PC-3 (cell line): Measurements from ENCODE around the gene AP1B1. TPM values are rescaled to one million over a fixed set of nuclear protein-coding genes. Genes with fewer than 3 reads are reported as not detected.

Experiments
- ATAC-seq: fragments of 200-7000 bp; cut with Tn5 transposase; 2 replicates; pipeline ENCODE4 v1.9.1; 2020; ENCODE audit warnings: mild to moderate bottlenecking, moderate library complexity
- BruUV-seq: library from RNA; stranded (reverse); fragments of 400-500 nt; replicated peaks from 2 replicates; lab custom pipeline; 2021; lab: Mats Ljungman, UMichigan
- CTCF ChIA-PET: fragments of 300-600 bp; sonication (Branson Sonifier 250); formaldehyde crosslinking; loops from one replicate; lab custom pipeline; 2022; ENCODE audit warnings: antibody characterized with exemption; lab: Charles Lee
- POLR2A ChIA-PET: fragments of 300-600 bp; sonication (Branson Sonifier 250); formaldehyde crosslinking; loops from one replicate; lab custom pipeline; 2022; ENCODE audit warnings: antibody characterized with exemption; ENCODE audit not compliant: unreplicated experiment; lab: Charles Lee
- DNase-seq: peaks from one replicate; pipeline ENCODE4 v3.0.0-alpha.2; 2015
- H2AFZ ChIP-seq: fragments of 300-600 bp; sonication (generic); 2 replicates; pipeline ENCODE4 v1.6.0; 2016; ENCODE audit warnings: antibody characterized with exemption, low read length
- H3F3A ChIP-seq: fragments of 300-600 bp; sonication (generic); one replicate; pipeline ENCODE4 v1.6.0; 2017; ENCODE audit warnings: antibody characterized with exemption, low read length, control low read depth, mild to moderate bottlenecking; ENCODE audit not compliant: unreplicated experiment
- H3K27ac ChIP-seq: fragments of 300-600 bp; sonication (generic); 2 replicates; pipeline ENCODE4 v1.5.1; 2016; ENCODE audit warnings: mild to moderate bottlenecking, low read length
- H3K27me3 ChIP-seq: fragments of 300-600 bp; sonication (generic); 2 replicates; pipeline ENCODE4 v1.6.1; 2016; ENCODE audit warnings: low read length, mixed read lengths
- H3K36me3 ChIP-seq: fragments of 300-600 bp; sonication (generic); 2 replicates; pipeline ENCODE4 v1.6.1; 2016; ENCODE audit warnings: low read depth, mixed run types, low read length, mixed read lengths
- H3K4me1 ChIP-seq: fragments of 300-600 bp; sonication (generic); 2 replicates; pipeline ENCODE4 v1.5.1; 2016; ENCODE audit warnings: low read length; ENCODE audit not compliant: insufficient read depth
- H3K4me2 ChIP-seq: fragments of 300-600 bp; sonication (generic); 2 replicates; pipeline ENCODE4 v1.6.0; 2016; ENCODE audit warnings: low read length
- H3K4me3 ChIP-seq: fragments of 300-600 bp; sonication (generic); 2 replicates; pipeline ENCODE4 v1.5.1; 2016; ENCODE audit warnings: mild to moderate bottlenecking, low read length, mixed read lengths
- H3K79me2 ChIP-seq: fragments of 300-600 bp; sonication (generic); 2 replicates; pipeline ENCODE4 v1.6.1; 2017; ENCODE audit warnings: low read length, mixed read lengths
- H3K9ac ChIP-seq: fragments of 300-600 bp; sonication (generic); 2 replicates; pipeline ENCODE4 v1.6.0; 2016; ENCODE audit warnings: mild to moderate bottlenecking, low read length
- H3K9me2 ChIP-seq: fragments of 300-600 bp; sonication (generic); replicated peaks from 2 replicates; pipeline ENCODE4 v1.6.1; 2016; ENCODE audit warnings: mixed run types, low read length, mixed read lengths
- H3K9me3 ChIP-seq: fragments of 300-600 bp; sonication (generic); 2 replicates; pipeline ENCODE4 v1.6.1; 2016; ENCODE audit warnings: low read length, mixed read lengths
- H4K20me1 ChIP-seq: fragments of 300-600 bp; sonication (generic); 2 replicates; pipeline ENCODE4 v1.6.1; 2016; ENCODE audit warnings: low read length, mixed read lengths
- CTCF ChIP-seq: fragments of 300-600 bp; sonication (generic); conservative IDR thresholded peaks from 2 replicates; pipeline ENCODE4 v1.5.1; 2017; ENCODE audit warnings: antibody characterized with exemption, low read depth, mild to moderate bottlenecking, low read length
- EZH2 ChIP-seq: fragments of 300-600 bp; sonication (generic); IDR thresholded peaks from one replicate; pipeline ENCODE4 v1.6.1; 2017; ENCODE audit warnings: antibody characterized with exemption, mild to moderate bottlenecking, low read length; ENCODE audit not compliant: unreplicated experiment
- EZH2phosphoT487 ChIP-seq: fragments of 300-600 bp; sonication (generic); IDR thresholded peaks from 2 replicates; pipeline ENCODE4 v1.6.1; 2018; ENCODE audit warnings: mild to moderate bottlenecking, antibody characterized with exemption, low read length, borderline replicate concordance
- intact Hi-C: fragments of 100-400 bp; cut with micrococcal nuclease; formaldehyde crosslinking; loops from 2 replicates; pipeline ENCODE4 v1.9.0; 2023
- total RNA-seq: library from RNA; depleted of rRNA; stranded (reverse); fragments of >200 nt; gene quantifications from 2 replicates; pipeline ENCODE4 v1.2.3, GENCODE V29; 2014

The AP1B1 gene
- total RNA-seq, 1 experiment from 2014 or later = 81.2 TPM

DNA sequence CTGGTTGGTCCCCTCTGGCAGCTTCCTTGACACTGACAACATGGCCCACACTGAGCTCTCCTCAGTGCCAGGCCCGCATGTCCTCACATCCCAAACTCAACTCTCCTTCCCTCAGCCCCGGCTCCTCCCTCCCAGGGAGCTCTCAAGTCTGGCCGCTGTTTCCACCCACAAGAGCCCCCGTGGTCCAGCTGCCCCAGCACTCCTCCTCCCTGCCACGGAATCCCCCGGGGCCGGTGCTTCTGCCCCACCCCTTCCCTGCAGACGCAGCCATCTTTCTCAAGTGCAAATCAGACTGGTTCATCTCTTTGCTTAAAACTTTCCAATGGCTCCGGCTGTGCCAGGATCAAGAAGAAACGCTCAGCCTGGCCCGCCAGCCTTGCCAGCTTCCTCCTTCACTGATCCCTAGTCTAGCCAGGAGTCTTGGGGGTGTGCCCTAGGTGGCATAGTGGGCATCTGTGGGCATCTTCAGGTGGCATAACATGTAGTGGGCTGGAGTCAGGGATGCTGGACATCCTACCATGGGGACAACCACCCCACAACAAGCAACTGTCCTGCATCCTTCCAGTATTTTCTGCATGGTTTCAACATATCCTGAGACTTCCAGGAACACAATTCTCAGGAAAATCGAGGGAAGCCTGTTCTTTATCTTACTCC, 50.6 kb downstream of the AP1B1 start:
- Histone ChIP-seq H3K4me1 (peaks cover 43% of the 10 kb centered on the region), H3K9me2 (no peaks in the 10 kb centered on the region), H3K79me2 (no peaks in the 10 kb centered on the region), H3K9ac (no peak overlapping the region), H3F3A (peaks cover 9% of the 10 kb centered on the region), H2AFZ (no peak overlapping the region), H3K4me2 (no peak overlapping the region), H3K4me3 (no peak overlapping the region), H3K9me3 (no peaks in the 10 kb centered on the region), H3K27me3 (no peaks in the 10 kb centered on the region), H3K27ac (no peak overlapping the region), H3K36me3 (peaks cover 30% of the 10 kb centered on the region), H4K20me1 (peaks cover 5% of the 10 kb centered on the region; the same call in 1 of the 2 replicates)
- no peak for ATAC-seq
- no TSS peak for BruUV-seq
- DNase-seq = no peak
- ChIA-PET CTCF (no interaction called here), POLR2A (no interaction called here)
- intact Hi-C loops = no loop called here
- no peak for TF ChIP-seq EZH2
- TF ChIP-seq EZH2phosphoT487 = no peak
- no peak for TF ChIP-seq CTCF

- no peak overlapping the region for H3K9ac ChIP-seq
- H3K27me3 ChIP-seq = no peaks in the 10 kb centered on the region
- peaks cover 27% of the 10 kb centered on the region for H3K36me3 ChIP-seq
- peaks cover 9% of the 10 kb centered on the region for H3F3A ChIP-seq
- no peak overlapping the region for H3K4me3 ChIP-seq
- H2AFZ ChIP-seq = no peak overlapping the region
- no peak overlapping the region for H3K27ac ChIP-seq
- no peaks in the 10 kb centered on the region for H3K9me2 ChIP-seq
- no peak for TF ChIP-seq EZH2
- no peak for TF ChIP-seq CTCF
- TF ChIP-seq EZH2phosphoT487 = no peak
- POLR2A ChIA-PET = no interaction called here
- no TSS peak for BruUV-seq
- intact Hi-C loops = no loop called here
- CTCF ChIA-PET = no interaction called here
- H3K79me2 ChIP-seq = no peaks in the 10 kb centered on the region
- no peaks in the 10 kb centered on the region for H3K9me3 ChIP-seq
- no peak overlapping the region for H3K4me2 ChIP-seq
- no peak for ATAC-seq
- peaks cover 40% of the 10 kb centered on the region for H3K4me1 ChIP-seq
- H4K20me1 ChIP-seq = peaks cover 5% of the 10 kb centered on the region; the same call in 1 of the 2 replicates
- DNase-seq = no peak
Observed at GRCh38 chr22:29336751-29337490, 51.4 kb downstream of the AP1B1 start.

- Histone ChIP-seq H3K9ac (no peak overlapping the region; the same call in 1 of the 2 replicates), H3K36me3 (peaks cover 17% of the 10 kb centered on the region), H3K79me2 (no peaks in the 10 kb centered on the region), H4K20me1 (peaks cover 5% of the 10 kb centered on the region; the same call in 1 of the 2 replicates), H3F3A (peaks cover 9% of the 10 kb centered on the region), H3K9me3 (no peaks in the 10 kb centered on the region), H3K9me2 (no peaks in the 10 kb centered on the region), H3K4me1 (peaks cover 38% of the 10 kb centered on the region), H3K4me2 (0 out of 2 replicates have a peak overlapping the region, but pooled peaks have one; percentile 48), H2AFZ (no peak overlapping the region), H3K4me3 (no peak overlapping the region), H3K27me3 (no peaks in the 10 kb centered on the region), H3K27ac (peak overlapping the region; percentile 77)
- ChIA-PET CTCF (no interaction called here), POLR2A (no interaction called here)
- BruUV-seq = no TSS peak
- ATAC-seq (no peak), DNase-seq (no peak)
- TF ChIP-seq EZH2phosphoT487 (no peak), EZH2 (no peak), CTCF (no peak)
- intact Hi-C loops = no loop called here
Observed at GRCh38 chr22:29335656-29336055, 52.7 kb downstream of the AP1B1 start.
